IgD-negative memory B cell (primary cell): ENCODE results near the gene SNX15. TPM values are rescaled to one million over a fixed set of nuclear protein-coding genes. Genes with fewer than 3 reads are reported as not detected.

Experiments
- H3K27ac Mint-ChIP-seq, 3 donors: one replicate each; pipeline ENCODE4 v1.8.0; 2020 to 2022; ENCODE audit warnings: mild to moderate bottlenecking in 3 of 3, mixed read lengths in 3 of 3, moderate library complexity in 1 of 3
- H3K27me3 Mint-ChIP-seq: one replicate; pipeline ENCODE4 v1.8.0; 2021; ENCODE audit warnings: mixed read lengths
- H3K36me3 Mint-ChIP-seq: one replicate; pipeline ENCODE4 v1.8.0; 2020; ENCODE audit warnings: mild to moderate bottlenecking, mixed read lengths
- H3K4me1 Mint-ChIP-seq, 3 donors: one replicate each; pipeline ENCODE4 v1.8.0; 2020 to 2022; ENCODE audit warnings: mixed read lengths in 3 of 3, mild to moderate bottlenecking in 1 of 3
- H3K4me3 Mint-ChIP-seq, 4 donors: one replicate each; pipeline ENCODE4 v1.8.0; 2020 to 2022; ENCODE audit warnings: mild to moderate bottlenecking in 4 of 4, mixed read lengths in 4 of 4, moderate library complexity in 3 of 4
- H3K9me3 Mint-ChIP-seq, 3 donors: one replicate each; pipeline ENCODE4 v1.8.0; 2020 to 2021; ENCODE audit warnings: mixed read lengths in 3 of 3, mild to moderate bottlenecking in 1 of 3
- polyA plus RNA-seq: library from polyadenylated mRNA; unstranded; fragments of 300-500 nt; fragmentation: Illumina TruSeq; gene quantifications from one replicate; pipeline ENCODE4 v1.2.3, GENCODE V29; 2021

Gene SNX15
- polyA plus RNA-seq, 1 donor from 2014 or later: 24.4 TPM

GRCh38 chr11:65058012-65058411 lies 30.8 kb downstream of the SNX15 start:
- Mint-ChIP-seq H3K36me3 (no peaks in the 10 kb centered on the region), H3K27ac (no peak overlapping the region), H3K4me3 (no peak overlapping the region), H3K4me1 (peaks cover 14 to 24% (median 20%) of the 10 kb centered on the region in 3 donors), H3K9me3 (peaks cover 0 to 1% (median 0%) of the 10 kb centered on the region in 3 donors), H3K27me3 (peaks cover 2% of the 10 kb centered on the region)

- Mint-ChIP-seq H3K4me1 (peaks cover 12 to 22% (median 17%) of the 10 kb centered on the region in 3 donors), H3K27ac (no peak within 1 kb of the TSS)
Observed at GRCh38 chr11:65058419-65059054, 31.3 kb downstream of the SNX15 start, which contains the start of gene NAALADL1. Gene NAALADL1, minus strand, starts transcription at chr11:65058553. Its CDS starts 32 bp downstream, at chr11:65058521.

GRCh38 chr11:65059523-65059922 lies 32.3 kb downstream of the SNX15 start:
- no peaks in the 10 kb centered on the region for H3K36me3 Mint-ChIP-seq
- H3K4me3 Mint-ChIP-seq: peak overlapping the region in 1 of 4 donors; percentile 30
- no peak overlapping the region for H3K27ac Mint-ChIP-seq
- peaks cover 2% of the 10 kb centered on the region for H3K27me3 Mint-ChIP-seq
- H3K4me1 Mint-ChIP-seq: peaks cover 4 to 13% (median 9%) of the 10 kb centered on the region in 3 donors
- no peaks in the 10 kb centered on the region for H3K9me3 Mint-ChIP-seq

More at GRCh38 chr11:65058419-65059054, 31.3 kb downstream of the SNX15 start, which contains the start of gene NAALADL1:
- Mint-ChIP-seq H3K36me3 (no peaks in the 10 kb centered on the region), H3K9me3 (no peaks in the 10 kb centered on the region), H3K27me3 (peaks cover 2% of the 10 kb centered on the region), H3K4me3 (no peak within 1 kb of the TSS)

- no peaks in the 10 kb centered on the region for H3K9me3 Mint-ChIP-seq
- peak overlapping the region in 1 of 4 donors; percentile 30 for H3K4me3 Mint-ChIP-seq
- H3K27ac Mint-ChIP-seq: no peak overlapping the region
- H3K27me3 Mint-ChIP-seq: peaks cover 2% of the 10 kb centered on the region
- H3K36me3 Mint-ChIP-seq: no peaks in the 10 kb centered on the region
- peaks cover 4 to 10% (median 9%) of the 10 kb centered on the region in 3 donors for H3K4me1 Mint-ChIP-seq
Observed at GRCh38 chr11:65059959-65060824, 33.0 kb downstream of the SNX15 start.

GRCh38 chr11:65060913-65061408 lies 33.7 kb downstream of the SNX15 start:
- H3K4me1 Mint-ChIP-seq: peaks cover 0 to 8% (median 5%) of the 10 kb centered on the region in 3 donors
- peaks cover 2% of the 10 kb centered on the region for H3K27me3 Mint-ChIP-seq
- H3K4me3 Mint-ChIP-seq: no peak overlapping the region
- no peaks in the 10 kb centered on the region for H3K9me3 Mint-ChIP-seq
- no peak overlapping the region for H3K27ac Mint-ChIP-seq
- H3K36me3 Mint-ChIP-seq: no peaks in the 10 kb centered on the region

- H3K9me3 Mint-ChIP-seq: no peaks in the 10 kb centered on the region
- no peak overlapping the region for H3K27ac Mint-ChIP-seq
- peaks cover 2% of the 10 kb centered on the region for H3K27me3 Mint-ChIP-seq
- no peaks in the 10 kb centered on the region for H3K36me3 Mint-ChIP-seq
- peaks cover 0 to 8% (median 3%) of the 10 kb centered on the region in 3 donors for H3K4me1 Mint-ChIP-seq
- H3K4me3 Mint-ChIP-seq: no peak overlapping the region
Observed at GRCh38 chr11:65063532-65063931, 36.3 kb downstream of the SNX15 start.

GRCh38 chr11:65064847-65065240 lies 37.6 kb downstream of the SNX15 start:
- Mint-ChIP-seq H3K36me3 (no peaks in the 10 kb centered on the region), H3K4me1 (peaks cover 0 to 9% (median 3%) of the 10 kb centered on the region in 3 donors), H3K4me3 (no peak overlapping the region), H3K27ac (no peak overlapping the region), H3K9me3 (no peaks in the 10 kb centered on the region), H3K27me3 (peaks cover 2% of the 10 kb centered on the region)

GRCh38 chr11:65065851-65066250 lies 38.6 kb downstream of the SNX15 start:
- H3K9me3 Mint-ChIP-seq: no peaks in the 10 kb centered on the region
- no peaks in the 10 kb centered on the region for H3K36me3 Mint-ChIP-seq
- H3K27me3 Mint-ChIP-seq: peaks cover 2% of the 10 kb centered on the region
- H3K27ac Mint-ChIP-seq: no peak overlapping the region
- peaks cover 0 to 9% (median 3%) of the 10 kb centered on the region in 3 donors for H3K4me1 Mint-ChIP-seq
- no peak overlapping the region for H3K4me3 Mint-ChIP-seq

- Mint-ChIP-seq H3K4me3 (no peak overlapping the region), H3K27me3 (peaks cover 2% of the 10 kb centered on the region), H3K27ac (no peak overlapping the region), H3K36me3 (no peaks in the 10 kb centered on the region), H3K4me1 (peaks cover 0 to 5% (median 3%) of the 10 kb centered on the region in 3 donors), H3K9me3 (no peaks in the 10 kb centered on the region)
Observed at GRCh38 chr11:65066315-65066714, 39.1 kb downstream of the SNX15 start.

- no peaks in the 10 kb centered on the region for H3K9me3 Mint-ChIP-seq
- H3K4me1 Mint-ChIP-seq: peaks cover 1 to 8% (median 3%) of the 10 kb centered on the region in 3 donors
- H3K4me3 Mint-ChIP-seq: no peak overlapping the region
- no peaks in the 10 kb centered on the region for H3K36me3 Mint-ChIP-seq
- H3K27me3 Mint-ChIP-seq: peaks cover 2% of the 10 kb centered on the region
- H3K27ac Mint-ChIP-seq: no peak overlapping the region
Observed at GRCh38 chr11:65066805-65067291, 39.6 kb downstream of the SNX15 start.

GRCh38 chr11:65067446-65067845 lies 40.2 kb downstream of the SNX15 start:
- Mint-ChIP-seq H3K27ac (no peak overlapping the region), H3K36me3 (no peaks in the 10 kb centered on the region), H3K27me3 (no peaks in the 10 kb centered on the region), H3K4me3 (no peak overlapping the region), H3K9me3 (no peaks in the 10 kb centered on the region), H3K4me1 (peaks cover 4 to 9% (median 5%) of the 10 kb centered on the region in 3 donors)

GRCh38 chr11:65069217-65069616 lies 42.0 kb downstream of the SNX15 start:
- no peak overlapping the region for H3K4me3 Mint-ChIP-seq
- no peaks in the 10 kb centered on the region for H3K36me3 Mint-ChIP-seq
- no peaks in the 10 kb centered on the region for H3K27me3 Mint-ChIP-seq
- H3K27ac Mint-ChIP-seq: no peak overlapping the region
- peaks cover 5 to 9% (median 6%) of the 10 kb centered on the region in 3 donors for H3K4me1 Mint-ChIP-seq
- no peaks in the 10 kb centered on the region for H3K9me3 Mint-ChIP-seq

GRCh38 chr11:65071907-65072630 lies 44.8 kb downstream of the SNX15 start:
- peak overlapping the region in 2 of 3 donors; percentile 31 to 55 for H3K27ac Mint-ChIP-seq
- H3K9me3 Mint-ChIP-seq: no peaks in the 10 kb centered on the region
- peaks cover 5 to 9% (median 6%) of the 10 kb centered on the region in 3 donors for H3K4me1 Mint-ChIP-seq
- H3K4me3 Mint-ChIP-seq: peak overlapping the region in 1 of 4 donors; percentile 12
- H3K36me3 Mint-ChIP-seq: no peaks in the 10 kb centered on the region
- no peaks in the 10 kb centered on the region for H3K27me3 Mint-ChIP-seq

- Mint-ChIP-seq H3K27ac (no peak overlapping the region), H3K4me1 (peaks cover 5 to 9% (median 6%) of the 10 kb centered on the region in 3 donors), H3K9me3 (no peaks in the 10 kb centered on the region), H3K27me3 (no peaks in the 10 kb centered on the region), H3K36me3 (no peaks in the 10 kb centered on the region), H3K4me3 (no peak overlapping the region)
Observed at GRCh38 chr11:65072631-65072966, 45.4 kb downstream of the SNX15 start.
